GM12878 (cell line): ENCODE results near the gene DDIT4. TPM values are rescaled to one million over a fixed set of nuclear protein-coding genes. Genes with fewer than 3 reads are reported as not detected.
A peak's percentile ranks its signal among the peaks of the same experiment; 100 is the strongest.

Source experiments
- BHLHE40 ChIP-seq, 2 experiments: fragments of 450-650 bp in 1 of 2; IDR thresholded peaks; 2 replicates each; pipeline ENCODE4 v1.6.1; 2011 to 2017; ENCODE audit warnings: low read depth in 2 of 2, borderline replicate concordance in 1 of 2, improper control_type of control experiment in 1 of 2, low read length in 1 of 2, mild to moderate bottlenecking in 1 of 2
- CBX5 ChIP-seq: sonication (generic); IDR thresholded peaks from 2 replicates; pipeline ENCODE4 v1.6.1; 2016; ENCODE audit warnings: low read depth, moderate library complexity, mild to moderate bottlenecking, inconsistent platforms
- ELK1 ChIP-seq: IDR thresholded peaks from 2 replicates; pipeline ENCODE4 v1.6.1; 2012; ENCODE audit warnings: low read depth, low read length, improper control_type of control experiment
- GABPA ChIP-seq: IDR thresholded peaks from 2 replicates; pipeline ENCODE4 v1.6.1; 2014; ENCODE audit warnings: antibody characterized with exemption, low read depth, mild to moderate bottlenecking, inconsistent platforms
- IRF5 ChIP-seq: fragments of 450-650 bp; IDR thresholded peaks from 2 replicates; pipeline ENCODE4 v1.6.1; 2017; ENCODE audit warnings: borderline replicate concordance
- JUND ChIP-seq: IDR thresholded peaks from 2 replicates; pipeline ENCODE4 v1.6.1; 2012; ENCODE audit warnings: low read depth, mild to moderate bottlenecking, low read length, improper control_type of control experiment, moderate library complexity
- KLF5 ChIP-seq: fragments of 450-650 bp; IDR thresholded peaks from 2 replicates; pipeline ENCODE4 v1.6.1; 2014; ENCODE audit warnings: mild to moderate bottlenecking; ENCODE audit not compliant: partially characterized antibody
- NBN ChIP-seq: fragments of 450-650 bp; IDR thresholded peaks from 2 replicates; pipeline ENCODE4 v1.6.1; 2016
- NKRF ChIP-seq: fragments of 450-650 bp; conservative IDR thresholded peaks from 2 replicates; pipeline ENCODE4 v1.6.1; 2017; ENCODE audit warnings: mild to moderate bottlenecking, moderate library complexity
- RB1 ChIP-seq: fragments of 450-650 bp; formaldehyde crosslinking; IDR thresholded peaks from 2 replicates; pipeline ENCODE4 v1.6.1; 2017; ENCODE audit warnings: mild to moderate bottlenecking, borderline replicate concordance
- RELB ChIP-seq: fragments of 450-650 bp; IDR thresholded peaks from 2 replicates; pipeline ENCODE4 v1.6.1; 2017; ENCODE audit warnings: low read depth, mild to moderate bottlenecking, moderate library complexity
- RUNX3 ChIP-seq: IDR thresholded peaks from 2 replicates; pipeline ENCODE4 v1.6.1; 2012; ENCODE audit warnings: low read length, inconsistent platforms
- SIN3A ChIP-seq: IDR thresholded peaks from 2 replicates; pipeline ENCODE4 v1.6.1; 2012; ENCODE audit warnings: low read depth, low read length, improper control_type of control experiment
- SREBF2 ChIP-seq: IDR thresholded peaks from 2 replicates; pipeline ENCODE4 v1.6.1; 2012; ENCODE audit warnings: mild to moderate bottlenecking, low read length
- ZZZ3 ChIP-seq: IDR thresholded peaks from 2 replicates; pipeline ENCODE4 v1.6.1; 2011; ENCODE audit warnings: low read depth; ENCODE audit not compliant: control insufficient read depth, insufficient read length
- polyA plus RNA-seq, 11 experiments: library from polyadenylated mRNA; depleted of rRNA in 4 of 11; unstranded in 6 of 11; stranded (reverse) in 5 of 11; fragments of >200 nt; fragmentation: Nextera tagmentation in 4 of 11; fragmentation: Illumina TruSeq in 1 of 11; extraction: Ambion mirVana in 4 of 11; extraction: Trizol in 1 of 11; gene quantifications; 1 replicate in 1 of 11; 2 replicates in 10 of 11; pipeline versions ENCODE4 v1.2.1 to v1.2.3, GENCODE V29; 2011 to 2016; ENCODE audit warnings: inconsistent platforms in 2 of 11, missing spikeins in 2 of 11, low read depth in 1 of 11
- total RNA-seq, 4 experiments: library from RNA; depleted of rRNA in 3 of 4; stranded (reverse); fragments of >200 nt in 3 of 4; fragmentation: Illumina TruSeq in 1 of 4; extraction: Trizol in 1 of 4; gene quantifications; 2 replicates each; pipeline versions ENCODE4 v1.2.1 to v1.2.3, GENCODE V29; 2013 to 2021
- TF ChIP-seq, protein P1 (sequence below): IDR thresholded peaks from 2 replicates; pipeline ENCODE4 v1.6.1; 2012; ENCODE audit warnings: low read depth, low read length, improper control_type of control experiment
- TF ChIP-seq, protein P2 (sequence below): IDR thresholded peaks from 2 replicates; pipeline ENCODE4 v1.6.1; 2011; ENCODE audit warnings: borderline replicate concordance, low read depth, mild to moderate bottlenecking, moderate library complexity, low read length; ENCODE audit not compliant: insufficient read depth, poor library complexity, severe bottlenecking
- TF ChIP-seq, protein P3 (sequence below), 3 experiments: IDR thresholded peaks in 2 of 3; conservative IDR thresholded peaks in 1 of 3; 2 replicates each; pipeline ENCODE4 v1.5.1; 2011; ENCODE audit warnings: low read depth in 3 of 3, low read length in 3 of 3, mild to moderate bottlenecking in 3 of 3, control low read depth in 2 of 3, moderate library complexity in 2 of 3, inconsistent platforms in 1 of 3, mixed read lengths in 1 of 3; ENCODE audit not compliant: control insufficient read depth in 2 of 3, insufficient read depth in 1 of 3; ENCODE audit errors: extremely low read depth in 1 of 3

The DDIT4 gene
- total and polyA plus RNA-seq, 10 of the 15 experiments (the other 5 are each of a cell fraction or from before 2014, with no cell fraction given), result 2.1 to 277 (median 183) TPM

DNA sequence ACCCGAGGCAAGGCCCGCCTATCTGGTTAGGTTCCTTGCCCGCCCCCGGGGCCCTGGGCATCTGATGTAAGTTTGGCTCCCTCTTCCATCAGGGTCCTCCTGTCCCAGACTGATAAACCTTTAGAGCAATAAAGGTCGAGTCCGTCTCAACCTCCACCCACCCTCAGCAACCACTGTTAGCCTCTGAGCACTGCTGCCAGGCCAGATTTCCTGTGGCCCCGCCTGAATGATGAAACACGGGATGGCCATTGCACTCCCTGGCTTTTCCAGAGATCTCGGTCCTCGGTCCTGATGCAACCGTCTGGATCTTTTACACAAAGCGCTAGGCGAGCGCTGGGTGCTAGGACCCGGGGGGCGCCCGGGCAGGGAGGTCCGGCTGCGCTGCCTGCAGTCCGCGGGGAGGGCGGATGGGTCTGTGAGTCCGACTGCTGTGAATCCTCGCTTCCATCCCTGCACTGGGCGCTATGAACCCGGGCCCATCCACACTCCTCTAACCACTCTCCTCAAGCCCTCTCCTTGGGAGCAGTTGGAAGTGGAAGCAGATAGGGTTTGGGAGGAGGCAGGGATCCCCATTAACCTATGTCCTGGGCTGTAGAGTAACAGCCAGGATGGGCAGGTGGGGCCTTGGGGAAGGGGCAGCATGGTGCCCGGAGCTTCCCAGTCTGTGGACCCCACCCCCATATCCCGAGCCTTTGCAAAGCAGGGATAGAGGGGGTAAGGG lies 875 bp upstream of the DDIT4 start (continued):
- TF ChIP-seq RELB (peak; percentile 96), NKRF (peak; percentile 64; the same call in 1 of the 2 replicates), JUND (no peak), RB1 (peak; percentile 67; the same call in 1 of the 2 replicates), RUNX3 (no peak; the same call in 1 of the 2 replicates), CBX5 (no peak), ZZZ3 (no peak), SIN3A (peak; percentile 59; the same call in 1 of the 2 replicates), IRF5 (no peak), ELK1 (no peak), BHLHE40 (IDR thresholded peaks at IDR 0.05; ENCODE audit: borderline replicate concordance in 1 of 2, low read depth in 2 of 2, low read length in 1 of 2) (0 out of 4 replicates have a peak, but pooled peaks of 1 of the 2 experiments have one; percentile 23), KLF5 (no peak), SREBF2 (no peak), GABPA (no peak), NBN (no peak; the same call in 1 of the 2 replicates)
- TF ChIP-seq, protein P1, sequence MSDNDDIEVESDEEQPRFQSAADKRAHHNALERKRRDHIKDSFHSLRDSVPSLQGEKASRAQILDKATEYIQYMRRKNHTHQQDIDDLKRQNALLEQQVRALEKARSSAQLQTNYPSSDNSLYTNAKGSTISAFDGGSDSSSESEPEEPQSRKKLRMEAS, result 0 out of 2 replicates have a peak, but pooled peaks have one; percentile 18
- TF ChIP-seq, protein P2, sequence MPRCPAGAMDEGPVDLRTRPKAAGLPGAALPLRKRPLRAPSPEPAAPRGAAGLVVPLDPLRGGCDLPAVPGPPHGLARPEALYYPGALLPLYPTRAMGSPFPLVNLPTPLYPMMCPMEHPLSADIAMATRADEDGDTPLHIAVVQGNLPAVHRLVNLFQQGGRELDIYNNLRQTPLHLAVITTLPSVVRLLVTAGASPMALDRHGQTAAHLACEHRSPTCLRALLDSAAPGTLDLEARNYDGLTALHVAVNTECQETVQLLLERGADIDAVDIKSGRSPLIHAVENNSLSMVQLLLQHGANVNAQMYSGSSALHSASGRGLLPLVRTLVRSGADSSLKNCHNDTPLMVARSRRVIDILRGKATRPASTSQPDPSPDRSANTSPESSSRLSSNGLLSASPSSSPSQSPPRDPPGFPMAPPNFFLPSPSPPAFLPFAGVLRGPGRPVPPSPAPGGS, result no peak
- TF ChIP-seq, protein P3, sequence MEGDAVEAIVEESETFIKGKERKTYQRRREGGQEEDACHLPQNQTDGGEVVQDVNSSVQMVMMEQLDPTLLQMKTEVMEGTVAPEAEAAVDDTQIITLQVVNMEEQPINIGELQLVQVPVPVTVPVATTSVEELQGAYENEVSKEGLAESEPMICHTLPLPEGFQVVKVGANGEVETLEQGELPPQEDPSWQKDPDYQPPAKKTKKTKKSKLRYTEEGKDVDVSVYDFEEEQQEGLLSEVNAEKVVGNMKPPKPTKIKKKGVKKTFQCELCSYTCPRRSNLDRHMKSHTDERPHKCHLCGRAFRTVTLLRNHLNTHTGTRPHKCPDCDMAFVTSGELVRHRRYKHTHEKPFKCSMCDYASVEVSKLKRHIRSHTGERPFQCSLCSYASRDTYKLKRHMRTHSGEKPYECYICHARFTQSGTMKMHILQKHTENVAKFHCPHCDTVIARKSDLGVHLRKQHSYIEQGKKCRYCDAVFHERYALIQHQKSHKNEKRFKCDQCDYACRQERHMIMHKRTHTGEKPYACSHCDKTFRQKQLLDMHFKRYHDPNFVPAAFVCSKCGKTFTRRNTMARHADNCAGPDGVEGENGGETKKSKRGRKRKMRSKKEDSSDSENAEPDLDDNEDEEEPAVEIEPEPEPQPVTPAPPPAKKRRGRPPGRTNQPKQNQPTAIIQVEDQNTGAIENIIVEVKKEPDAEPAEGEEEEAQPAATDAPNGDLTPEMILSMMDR (IDR thresholded peaks at IDR 0.05 in 2 of 3, conservative IDR thresholded peaks at IDR 0.05 in 1 of 3; ENCODE audit: control insufficient read depth in 2 of 3, extremely low read depth in 1 of 3, insufficient read depth in 1 of 3, low read depth in 3 of 3, low read length in 3 of 3), result no peak
